Stomach (tissue), 9 donors: ENCODE results near the gene CGREF1. TPM values are rescaled to one million over a fixed set of nuclear protein-coding genes. Genes with fewer than 3 reads are reported as not detected.

Experiments
- DNase-seq, 2 donors: peaks; one replicate each; pipeline versions ENCODE4 v3.0.0 to v3.0.0-alpha.2; 2013 to 2019
- H3K27ac ChIP-seq, 5 donors: fragments of 200-600 bp in 4 of 5; sonication (generic) in 4 of 5; one replicate each; pipeline ENCODE4 v1.5.1; 2013 to 2019; ENCODE audit warnings: mild to moderate bottlenecking in 1 of 5, moderate library complexity in 1 of 5
- H3K27me3 ChIP-seq, 3 donors: fragments of 200-600 bp; sonication (generic); one replicate each; pipeline ENCODE4 v1.5.1; 2017 to 2019; ENCODE audit warnings: mixed run types in 1 of 3
- H3K36me3 ChIP-seq, 4 donors: fragments of 200-600 bp; sonication (generic); 1 replicate in 3 of 4; 2 replicates in 1 of 4; pipeline ENCODE4 v1.5.1; 2016 to 2019
- H3K4me1 ChIP-seq, 4 donors: fragments of 200-600 bp; sonication (generic); one replicate each; pipeline ENCODE4 v1.5.1; 2016 to 2019
- H3K4me3 ChIP-seq, 4 donors: fragments of 200-600 bp; sonication (generic) in 3 of 4; one replicate each; pipeline ENCODE4 v1.5.1; 2016 to 2019; ENCODE audit warnings: mild to moderate bottlenecking in 1 of 4
- H3K9me3 ChIP-seq, 4 donors: fragments of 200-600 bp; sonication (generic); one replicate each; pipeline ENCODE4 v1.5.1; 2016 to 2019
- CTCF ChIP-seq, 7 experiments: fragments of 450-650 bp in 4 of 7; fragments of 200-600 bp in 3 of 7; sonication (generic) in 3 of 7; IDR thresholded peaks; one replicate each; pipeline ENCODE4 v1.5.1; 2016 to 2019; ENCODE audit warnings: antibody characterized with exemption in 7 of 7, control low read depth in 2 of 7, mild to moderate bottlenecking in 1 of 7
- EP300 ChIP-seq: sonication (generic); formaldehyde crosslinking; IDR thresholded peaks from one replicate; pipeline ENCODE4 v1.6.1; 2017; ENCODE audit warnings: antibody characterized with exemption
- POLR2A ChIP-seq, 4 donors: fragments of 450-650 bp; IDR thresholded peaks; one replicate each; pipeline ENCODE4 v1.6.1; 2016; ENCODE audit warnings: antibody characterized with exemption in 4 of 4, control low read depth in 2 of 4, mild to moderate bottlenecking in 1 of 4, moderate library complexity in 1 of 4
- POLR2AphosphoS5 ChIP-seq, 3 donors: sonication (generic); formaldehyde crosslinking; IDR thresholded peaks; one replicate each; pipeline ENCODE4 v1.6.1; 2016; ENCODE audit warnings: antibody characterized with exemption in 3 of 3
- WGBS, 5 donors: extraction: QIAGEN DNeasy Blood & Tissue Kit in 3 of 5; methylation state at CpG; one replicate each; pipeline versions ENCODE4 v1.1.5 to v1.1.7; 2013 to 2018; 5-methylcytosine and 5-hydroxymethylcytosine counted together
- intact Hi-C: fragments of 100-400 bp; cut with DNase I; formaldehyde crosslinking; loops from one replicate; pipeline ENCODE4 v1.15.1; 2023; ENCODE audit warnings: low total_unique reads
- polyA plus RNA-seq, 3 donors: library from polyadenylated mRNA; stranded (reverse); fragments of 200-250 nt; gene quantifications; one replicate each; pipeline ENCODE4 v1.2.3, GENCODE V29; 2013
- total RNA-seq, 5 donors: library from RNA; depleted of rRNA; stranded (reverse); fragments of >200 nt; gene quantifications; one replicate each; pipeline versions ENCODE4 v1.1.0 to v1.2.3, GENCODE V29; 2014 to 2016
- donor health status: healthy with polysubstance abuse.
- donor health status: Bipolar disorder and iron deficiency.
- donor health status: healthy.

The CGREF1 gene
- total and polyA plus RNA-seq, 8 donors, result 1.4 to 4.1 (median 2.5) TPM; not detected in 2

- DNase-seq, result no peak
- H3K4me3 ChIP-seq, result no peak overlapping the region
- TF ChIP-seq POLR2A (IDR thresholded peaks at IDR 0.05), result no peak
- H3K4me1 ChIP-seq, result no peaks in the 10 kb centered on the region
- H3K9me3 ChIP-seq, result no peaks in the 10 kb centered on the region
- intact Hi-C loops, result no loop called here
- no peak overlapping the region for H3K27ac ChIP-seq
- H3K27me3 ChIP-seq, result peaks cover 0 to 4% (median 0%) of the 10 kb centered on the region in 3 donors
- 17 to 56% (median 27%) methylated on average over 1 of the region's 1 CpG for WGBS, 5 donors
- no peaks in the 10 kb centered on the region for H3K36me3 ChIP-seq
Measured at GRCh38 chr2:27143285-27143684, 24.4 kb upstream of the CGREF1 start.

DNA sequence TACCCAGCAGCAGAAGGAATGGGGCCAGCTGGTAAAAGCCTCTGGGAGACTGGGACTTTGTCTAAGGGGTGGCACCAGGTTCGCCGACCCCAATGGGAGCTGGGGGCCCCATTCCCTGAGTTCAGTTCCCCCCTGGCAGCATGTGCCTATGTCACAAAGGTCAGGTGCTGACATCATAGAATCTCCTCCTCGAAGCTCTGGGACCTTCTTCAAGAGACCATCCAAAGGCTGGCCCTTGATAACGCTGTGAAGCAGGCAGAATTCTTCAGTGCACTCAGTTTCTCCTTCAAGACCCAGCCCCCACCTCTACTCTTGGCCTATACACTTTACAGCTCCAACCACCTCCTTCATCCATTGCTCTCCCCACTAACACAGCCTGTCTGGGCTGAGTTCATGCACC is 20.4 kb upstream of the CGREF1 start, which contains the start of gene PRR30:
Gene PRR30 (minus strand): TSS at position 101 of the 400 bp plus-strand sequence. CDS start 1,081 bp downstream, outside the sequence.
- no peaks in the 10 kb centered on the region for H3K27me3 ChIP-seq
- no peak for TF ChIP-seq CTCF (IDR thresholded peaks at IDR 0.05)
- TF ChIP-seq POLR2A (IDR thresholded peaks at IDR 0.05), result no peak
- no peak for TF ChIP-seq EP300
- TF ChIP-seq POLR2AphosphoS5 (IDR thresholded peaks at IDR 0.05), result no peak
- peaks cover 0 to 4% (median 0%) of the 10 kb centered on the region in 4 donors for H3K4me1 ChIP-seq
- H3K36me3 ChIP-seq, result no peaks in the 10 kb centered on the region
- intact Hi-C loops, result no loop called here
- 72 to 85% (median 78%) methylated on average over 4 of the region's 4 CpGs for WGBS, 5 donors
- H3K27ac ChIP-seq, result no peak within 1 kb of the TSS
- H3K4me3 ChIP-seq, result no peak within 1 kb of the TSS
- DNase-seq, result no peak
- H3K9me3 ChIP-seq, result no peaks in the 10 kb centered on the region

- no peak for DNase-seq
- 78 to 86% (median 82%) methylated on average over 5 to 7 of the region's 7 CpGs for WGBS, 5 donors
- H3K9me3 ChIP-seq, result no peaks in the 10 kb centered on the region
Measured at GRCh38 chr2:27138111-27138510, 19.2 kb upstream of the CGREF1 start.

DNA sequence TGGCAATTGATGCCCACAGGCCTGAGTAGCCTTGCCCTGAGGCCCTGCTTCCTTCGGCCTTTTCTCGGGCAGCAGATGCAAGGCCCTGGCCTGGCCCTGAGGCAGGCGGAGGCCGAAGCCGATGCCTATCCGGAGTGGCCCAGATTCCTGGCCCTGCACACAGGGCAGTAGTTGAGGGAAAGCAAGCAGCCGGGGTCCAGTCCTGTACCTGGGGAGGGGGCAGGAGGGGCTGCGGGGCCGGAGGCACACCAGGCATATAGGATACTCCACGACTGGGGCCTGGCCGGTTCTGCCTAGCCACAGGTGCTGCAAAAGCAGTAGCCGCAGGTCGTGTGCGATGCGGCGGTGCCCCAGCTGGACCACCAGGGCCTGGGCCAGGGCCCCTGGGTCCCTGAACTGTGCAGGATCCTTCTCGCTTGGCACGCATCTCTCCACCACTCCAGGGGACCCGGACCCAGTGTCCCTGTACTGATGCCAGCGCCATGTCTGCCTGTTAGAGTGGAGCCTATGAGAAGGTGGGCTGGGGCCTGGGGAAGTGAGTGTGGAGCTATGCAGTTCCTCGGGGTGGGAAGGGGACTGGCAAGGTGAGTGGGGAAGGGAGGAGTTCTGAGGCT is 18.5 kb upstream of the CGREF1 start:
- Histone ChIP-seq H3K9me3 (no peaks in the 10 kb centered on the region), H3K27ac (no peak overlapping the region), H3K4me3 (no peak overlapping the region), H3K4me1 (peaks cover 10 to 19% (median 16%) of the 10 kb centered on the region in 4 donors), H3K27me3 (no peaks in the 10 kb centered on the region), H3K36me3 (peaks cover 3 to 7% (median 4%) of the 10 kb centered on the region in 4 donors)
- no peak for TF ChIP-seq POLR2A (IDR thresholded peaks at IDR 0.05)
- no peak for TF ChIP-seq EP300
- TF ChIP-seq POLR2AphosphoS5 (IDR thresholded peaks at IDR 0.05), result no peak
- no peak for TF ChIP-seq CTCF (IDR thresholded peaks at IDR 0.05)
- DNase-seq, result no peak
- intact Hi-C loops, result no loop called here
- WGBS, 5 donors, result 93 to 95% (median 94%) methylated on average over 17 to 21 of the region's 21 CpGs

More at GRCh38 chr2:27138111-27138510, 19.2 kb upstream of the CGREF1 start:
- no peak for TF ChIP-seq POLR2AphosphoS5 (IDR thresholded peaks at IDR 0.05)
- TF ChIP-seq POLR2A (IDR thresholded peaks at IDR 0.05), result no peak
- TF ChIP-seq EP300, result no peak
- no peak for TF ChIP-seq CTCF (IDR thresholded peaks at IDR 0.05)
- H3K4me1 ChIP-seq, result peaks cover 7 to 13% (median 9%) of the 10 kb centered on the region in 4 donors
- no peak overlapping the region for H3K27ac ChIP-seq
- intact Hi-C loops, result no loop called here
- no peaks in the 10 kb centered on the region for H3K27me3 ChIP-seq
- H3K36me3 ChIP-seq, result no peaks in the 10 kb centered on the region
- no peak overlapping the region for H3K4me3 ChIP-seq

- intact Hi-C loops, result no loop called here
- WGBS, 5 donors, result 92 to 98% (median 92%) methylated on average over 4 to 7 of the region's 7 CpGs
- Histone ChIP-seq H3K4me1 (peaks cover 10 to 25% (median 20%) of the 10 kb centered on the region in 4 donors), H3K9me3 (no peaks in the 10 kb centered on the region), H3K27me3 (no peaks in the 10 kb centered on the region), H3K4me3 (no peak overlapping the region), H3K27ac (no peak overlapping the region), H3K36me3 (peaks cover 10 to 13% (median 11%) of the 10 kb centered on the region in 4 donors)
- TF ChIP-seq POLR2A (IDR thresholded peaks at IDR 0.05), result no peak
- no peak for TF ChIP-seq POLR2AphosphoS5 (IDR thresholded peaks at IDR 0.05)
- no peak for TF ChIP-seq EP300
- TF ChIP-seq CTCF (IDR thresholded peaks at IDR 0.05), result no peak
- DNase-seq, result no peak
Measured at GRCh38 chr2:27136751-27137150, 17.8 kb upstream of the CGREF1 start.
